Stimulated activated CD8-positive, alpha-beta memory T cell treated with anti-CD3 and anti-CD28 coated beads, Interleukin-12 subunit alpha, Interleukin-12 subunit beta, amount 100 ng/mL, for 1 hour (primary cell): ENCODE results near the gene ZNF286A.
"Not testable (repeated sequence)": the region's sequence is repeated elsewhere in the genome, so short reads cannot be mapped to it uniquely, and the experiment has no call there.

Experiments used
- DNase-seq: peaks from one replicate; pipeline ENCODE4 v3.0.0-alpha.2; 2020; ENCODE audit warnings: low read depth

Gene ZNF286A

GRCh38 chr17:15699937-15700336, 385 bp downstream of the ZNF286A start:
- not testable (repeated sequence) for DNase-seq

GRCh38 chr17:15704239-15704638, 4.7 kb downstream of the ZNF286A start:
- DNase-seq = not testable (repeated sequence)

GRCh38 chr17:15704813-15705212, 5.3 kb downstream of the ZNF286A start:
- not testable (repeated sequence) for DNase-seq

GRCh38 chr17:15708879-15709278, 9.3 kb downstream of the ZNF286A start:
- not testable (repeated sequence) for DNase-seq

GRCh38 chr17:15716601-15717563, 17.3 kb downstream of the ZNF286A start:
- DNase-seq = not testable (repeated sequence)

- DNase-seq = not testable (repeated sequence)
Observed at GRCh38 chr17:15730535-15730934, 31.0 kb downstream of the ZNF286A start.

GRCh38 chr17:15731900-15732299, 32.3 kb downstream of the ZNF286A start, which contains the start of gene TBC1D26:
Gene TBC1D26, plus strand, starts transcription at chr17:15732283. Its CDS starts 3,066 bp downstream, at chr17:15735349.
- DNase-seq = not testable (repeated sequence)

GRCh38 chr17:15733174-15733789, 33.7 kb downstream of the ZNF286A start:
- not testable (repeated sequence) for DNase-seq

- not testable (repeated sequence) for DNase-seq
Observed at GRCh38 chr17:15736578-15736977, 37.0 kb downstream of the ZNF286A start.

- no peak for DNase-seq
Observed at GRCh38 chr17:15738066-15738465, 38.5 kb downstream of the ZNF286A start.

- not testable (repeated sequence) for DNase-seq
Observed at GRCh38 chr17:15739259-15739658, 39.7 kb downstream of the ZNF286A start.

GRCh38 chr17:15740041-15740440, 40.5 kb downstream of the ZNF286A start:
- DNase-seq = not testable (repeated sequence)

- DNase-seq = no peak
Observed at GRCh38 chr17:15740570-15741120, 41.1 kb downstream of the ZNF286A start.

GRCh38 chr17:15741624-15742023, 42.1 kb downstream of the ZNF286A start:
- DNase-seq = no peak

GRCh38 chr17:15742051-15742795, 42.7 kb downstream of the ZNF286A start:
- no peak for DNase-seq

- DNase-seq = no peak
Observed at GRCh38 chr17:15742921-15743320, 43.4 kb downstream of the ZNF286A start.

- DNase-seq = no peak
Observed at GRCh38 chr17:15744074-15744676, 44.6 kb downstream of the ZNF286A start.

- DNase-seq = no peak
Observed at GRCh38 chr17:15744885-15745284, 45.3 kb downstream of the ZNF286A start.

GRCh38 chr17:15749403-15749802, 49.9 kb downstream of the ZNF286A start:
- not testable (repeated sequence) for DNase-seq

GRCh38 chr17:15768865-15769533, 69.4 kb downstream of the ZNF286A start:
- DNase-seq = not testable (repeated sequence)
